ENCODE data around the gene XRRA1.
A peak's percentile ranks its signal among the peaks of the same experiment; 100 is the strongest.
"Not testable (repeated sequence)": the region's sequence is repeated elsewhere in the genome, so short reads cannot be mapped to it uniquely, and the experiment has no call there.

XRRA1 gene

GRCh38 chr11:74895340-74896116 is 53.4 kb downstream of the XRRA1 start:
- DNase-seq = no peak

GRCh38 chr11:74893015-74893414 is 55.9 kb downstream of the XRRA1 start:
- not testable (repeated sequence) for DNase-seq

GRCh38 chr11:74877132-74877531 is 71.8 kb downstream of the XRRA1 start:
- DNase-seq = no peak

GRCh38 chr11:74871037-74871436 is 77.9 kb downstream of the XRRA1 start:
- DNase-seq = no peak

GRCh38 chr11:74870485-74870884 is 78.4 kb downstream of the XRRA1 start:
- DNase-seq = peak; percentile 33

- no peak for DNase-seq
Measured at GRCh38 chr11:74866557-74866956, 82.3 kb downstream of the XRRA1 start.

GRCh38 chr11:74863410-74863809 is 85.5 kb downstream of the XRRA1 start:
- DNase-seq = no peak

GRCh38 chr11:74860743-74861142 is 88.1 kb downstream of the XRRA1 start:
- DNase-seq = no peak

- DNase-seq = no peak
Measured at GRCh38 chr11:74853223-74853622, 95.7 kb downstream of the XRRA1 start.

- no peak for DNase-seq
Measured at GRCh38 chr11:74849525-74850391, 99.1 kb downstream of the XRRA1 start.

GRCh38 chr11:74847895-74848294 is 101.0 kb downstream of the XRRA1 start:
- no peak for DNase-seq

- DNase-seq = no peak
Measured at GRCh38 chr11:74847395-74847794, 101.5 kb downstream of the XRRA1 start.

- no peak for DNase-seq
Measured at GRCh38 chr11:74846770-74847169, 102.1 kb downstream of the XRRA1 start.

GRCh38 chr11:74845978-74846517 is 102.8 kb downstream of the XRRA1 start:
- no peak for DNase-seq

- DNase-seq = no peak
Measured at GRCh38 chr11:74844865-74845264, 104.0 kb downstream of the XRRA1 start.

- DNase-seq = no peak
Measured at GRCh38 chr11:74844072-74844471, 104.8 kb downstream of the XRRA1 start.

- no peak for DNase-seq
Measured at GRCh38 chr11:74842967-74843366, 105.9 kb downstream of the XRRA1 start.

GRCh38 chr11:74840486-74840885 is 108.4 kb downstream of the XRRA1 start:
- DNase-seq = no peak

GRCh38 chr11:74839971-74840370 is 108.9 kb downstream of the XRRA1 start:
- no peak for DNase-seq

- DNase-seq = no peak
Measured at GRCh38 chr11:74839446-74839845, 109.4 kb downstream of the XRRA1 start.

GRCh38 chr11:74838188-74838587 is 110.7 kb downstream of the XRRA1 start:
- no peak for DNase-seq

- DNase-seq = no peak
Measured at GRCh38 chr11:74837191-74837590, 111.7 kb downstream of the XRRA1 start.

- no peak for DNase-seq
Measured at GRCh38 chr11:74826901-74827300, 122.0 kb downstream of the XRRA1 start.

GRCh38 chr11:74825596-74825995 is 123.3 kb downstream of the XRRA1 start:
- DNase-seq = not testable (repeated sequence)
